ENCODE results near the gene SPIRE2.

DNA sequence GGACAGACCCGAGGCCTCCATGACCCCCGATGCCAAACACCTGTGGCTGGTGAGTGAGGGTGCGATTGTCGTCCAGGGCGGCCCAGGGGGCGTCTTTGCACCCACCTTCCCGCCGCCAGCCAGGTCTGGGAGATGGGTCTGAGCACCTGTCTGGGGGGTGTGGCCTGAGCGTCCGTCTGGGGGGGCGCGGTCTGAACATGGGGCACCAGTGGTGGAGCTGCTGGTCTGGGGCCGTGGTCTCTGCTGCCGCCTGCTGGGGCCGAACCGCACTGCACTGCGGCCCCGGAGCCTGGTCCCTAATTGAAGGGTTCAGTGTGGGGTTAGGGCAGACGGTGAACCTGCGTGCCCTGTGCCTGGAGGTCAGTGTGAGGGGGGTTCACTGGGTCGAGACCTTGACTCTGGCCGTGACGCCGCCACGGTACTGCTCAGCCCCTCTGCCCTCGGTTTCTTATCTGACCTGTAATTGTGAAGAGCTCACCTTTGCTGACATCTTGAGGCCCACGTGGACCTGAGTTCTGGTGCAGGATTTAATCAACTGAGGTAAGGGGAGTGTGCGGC lies 32.6 kb downstream of the SPIRE2 start:
- no peak for TF ChIP-seq POLR2A (IDR thresholded peaks at IDR 0.05)
- TF ChIP-seq EP300 (IDR thresholded peaks at IDR 0.05), result no peak

All from sigmoid colon (tissue), 4 donors.